Measurements from ENCODE around the gene MOB3B.

MOB3B gene

GRCh38 chr9:27540502-27540901 lies 10.9 kb upstream of the MOB3B start:
- no peak for DNase-seq

- no peak for DNase-seq
These were observed 10.1 kb upstream of the MOB3B start for GRCh38 chr9:27539479-27540441.

- no peak for DNase-seq
These were observed 9.0 kb upstream of the MOB3B start for GRCh38 chr9:27538647-27539046.

DNA sequence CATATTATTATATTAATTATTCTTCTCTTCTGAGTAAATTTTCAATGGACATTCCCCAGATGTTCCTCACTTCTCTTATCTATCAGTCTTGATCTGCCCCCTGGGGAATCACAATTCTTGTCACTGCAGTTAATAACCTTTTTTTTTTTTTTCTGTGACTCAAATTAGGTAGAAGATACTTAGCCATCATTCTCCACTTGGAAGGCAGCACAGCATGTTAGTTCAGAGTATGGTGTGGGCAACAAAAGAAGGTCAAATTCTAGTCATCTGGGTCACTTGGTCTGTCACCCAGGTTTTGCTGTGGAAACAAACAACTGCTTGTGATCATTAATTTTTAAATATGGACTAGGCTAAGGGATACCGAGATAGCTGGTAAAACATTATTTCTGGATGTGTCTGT lies 8.1 kb upstream of the MOB3B start:
- no peak for DNase-seq

GRCh38 chr9:27537027-27537435 lies 7.4 kb upstream of the MOB3B start:
- DNase-seq: no peak

DNA sequence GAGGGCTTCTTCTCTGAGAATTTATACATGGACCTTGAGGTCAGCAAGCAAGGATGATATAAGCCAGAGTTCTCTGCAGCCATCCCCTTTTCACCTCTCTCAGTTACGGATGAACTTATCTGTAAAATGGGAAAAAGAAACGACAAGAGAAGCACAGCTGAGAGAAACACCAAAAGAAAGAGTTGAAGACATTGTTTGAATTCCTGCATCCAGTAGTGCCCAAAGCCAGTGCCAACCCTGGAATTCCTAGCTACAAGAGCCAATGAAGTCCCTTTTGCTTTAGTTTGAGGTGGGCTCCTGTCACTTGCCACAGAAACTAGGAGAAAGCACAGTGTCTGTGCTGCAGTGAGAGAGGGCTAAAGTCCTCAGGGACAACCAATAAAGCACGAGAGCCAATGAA lies 6.6 kb upstream of the MOB3B start:
- no peak for DNase-seq

- DNase-seq: no peak
These were observed 6.1 kb upstream of the MOB3B start for GRCh38 chr9:27535701-27536118.

- no peak for DNase-seq
These were observed 5.1 kb upstream of the MOB3B start for GRCh38 chr9:27534658-27535209.

- DNase-seq: no peak
These were observed 4.5 kb upstream of the MOB3B start for GRCh38 chr9:27534131-27534530.

DNA sequence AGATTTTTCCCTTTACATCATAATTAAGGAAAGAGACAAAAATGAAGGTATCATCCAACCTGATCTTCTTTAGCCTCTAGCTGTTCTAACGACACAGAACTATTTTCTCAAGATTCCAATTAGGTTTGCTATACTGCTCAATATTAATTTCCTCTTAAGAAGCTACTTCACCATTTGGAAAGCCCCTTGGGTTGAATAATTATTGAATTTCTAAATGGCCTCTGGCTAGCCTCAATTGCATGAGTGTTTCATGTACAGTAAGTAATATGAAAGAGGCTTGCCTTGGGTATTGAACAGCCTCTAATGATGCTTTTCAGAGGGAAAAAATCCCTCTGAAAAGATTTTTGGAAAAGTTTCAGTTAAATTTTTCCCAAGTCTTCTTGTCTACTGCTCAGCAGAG lies 3.7 kb upstream of the MOB3B start:
- DNase-seq: no peak

DNA sequence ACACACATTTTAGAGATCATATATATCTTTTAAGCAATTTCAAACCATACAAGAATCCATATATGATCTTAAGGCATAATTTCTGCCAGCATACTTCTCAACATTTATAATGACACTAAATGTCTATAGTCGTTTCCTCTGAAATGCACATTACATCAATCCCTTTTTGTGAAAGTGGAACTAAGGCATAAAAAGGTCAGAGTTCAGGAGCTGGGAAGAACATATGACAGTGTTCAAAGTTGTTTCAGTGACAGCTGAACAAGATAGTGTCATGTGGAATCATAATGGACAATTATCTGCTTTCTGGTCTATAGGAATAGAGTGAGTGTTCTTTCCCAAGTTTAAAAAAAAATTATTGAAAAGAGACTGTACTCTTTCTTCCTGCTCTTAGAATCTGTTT lies 2.4 kb upstream of the MOB3B start:
- no peak for DNase-seq

DNA sequence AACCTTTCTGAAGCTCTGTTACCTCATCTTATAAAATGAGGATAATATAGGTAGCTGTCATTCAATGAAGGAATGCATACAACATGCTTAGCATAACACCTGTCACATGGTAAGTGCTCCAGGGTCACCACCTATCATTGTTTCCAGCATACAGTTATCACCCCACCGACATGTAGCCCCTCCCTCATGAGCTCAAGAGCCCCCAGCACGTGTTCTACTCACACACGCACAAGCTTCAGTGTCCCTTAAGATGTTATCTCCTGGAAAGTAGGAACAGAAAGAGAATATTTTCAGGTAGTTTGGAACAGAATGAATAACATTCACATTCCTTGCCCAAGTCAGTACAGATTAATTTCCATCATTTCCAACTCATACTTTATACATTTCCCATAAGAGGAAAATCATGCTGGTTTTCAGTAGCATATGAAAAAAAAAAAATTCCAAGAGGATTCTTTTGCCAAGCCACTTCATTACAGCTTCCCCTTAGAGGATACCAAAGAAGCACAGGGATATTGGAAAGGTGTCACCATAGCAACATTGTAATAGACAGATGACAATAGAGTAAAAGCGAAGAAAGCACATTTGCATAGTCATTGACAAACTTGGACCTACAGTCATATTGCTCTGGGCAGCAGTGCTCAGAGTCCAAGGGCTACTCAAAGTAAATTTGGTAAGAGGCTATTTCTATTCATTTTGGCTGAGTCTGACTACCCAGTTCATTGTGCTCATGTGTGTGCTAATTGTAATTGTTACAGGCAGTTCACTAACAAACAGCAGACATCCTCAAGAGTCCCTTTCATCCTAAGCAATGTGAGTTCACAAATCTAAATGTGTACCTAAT lies 1.5 kb upstream of the MOB3B start:
- no peak for DNase-seq

DNA sequence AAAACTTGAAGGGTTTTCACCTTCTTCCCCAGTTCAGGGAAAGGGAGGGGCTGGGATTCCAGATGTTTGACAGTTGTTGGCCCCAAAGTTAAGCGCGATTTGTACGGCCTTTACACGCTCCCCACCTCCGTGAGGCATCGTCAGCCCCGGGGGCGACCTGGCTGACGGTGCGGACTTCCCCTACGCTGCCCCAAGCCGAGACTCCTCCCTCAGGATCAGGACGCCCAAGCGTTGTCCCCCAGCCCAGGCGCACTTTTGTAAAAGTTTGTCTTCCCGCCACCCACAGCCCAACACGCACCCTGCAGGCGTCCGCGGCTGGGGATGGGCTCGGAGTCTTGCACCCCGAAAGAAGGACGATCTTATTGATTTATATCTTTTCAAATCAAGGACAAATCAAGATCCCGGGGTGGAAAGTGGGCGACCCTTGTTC lies 713 bp downstream of the MOB3B start:
- no peak for DNase-seq

GRCh38 chr9:27528076-27528885 lies 1.3 kb downstream of the MOB3B start:
- DNase-seq: no peak

DNA sequence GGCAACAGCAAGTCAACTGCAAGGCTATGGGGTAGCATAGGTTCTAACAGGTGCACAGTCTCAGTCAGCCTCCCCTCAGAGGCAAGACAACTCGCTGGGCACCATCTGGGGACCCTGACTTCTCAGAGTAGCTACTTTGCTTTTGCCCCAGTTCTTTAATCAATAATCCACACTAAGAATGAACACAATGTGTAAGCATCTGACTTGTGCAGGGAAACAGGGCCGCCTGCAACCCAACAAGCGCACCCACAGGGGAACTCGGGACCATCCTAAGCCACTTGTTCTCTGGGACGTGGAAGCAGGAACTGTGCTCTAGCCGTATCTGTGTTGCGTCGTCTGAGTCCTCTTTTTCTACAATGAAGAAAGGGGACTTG lies 1.9 kb downstream of the MOB3B start:
- DNase-seq: no peak

GRCh38 chr9:27524236-27524635 lies 5.4 kb downstream of the MOB3B start, which contains the start of gene IFNK:
TSS of gene IFNK (plus strand) at chr9:27524290. CDS start at chr9:27524337, 47 bp downstream.
- no peak for DNase-seq

GRCh38 chr9:27523141-27523540 lies 6.5 kb downstream of the MOB3B start:
- DNase-seq: no peak

DNA sequence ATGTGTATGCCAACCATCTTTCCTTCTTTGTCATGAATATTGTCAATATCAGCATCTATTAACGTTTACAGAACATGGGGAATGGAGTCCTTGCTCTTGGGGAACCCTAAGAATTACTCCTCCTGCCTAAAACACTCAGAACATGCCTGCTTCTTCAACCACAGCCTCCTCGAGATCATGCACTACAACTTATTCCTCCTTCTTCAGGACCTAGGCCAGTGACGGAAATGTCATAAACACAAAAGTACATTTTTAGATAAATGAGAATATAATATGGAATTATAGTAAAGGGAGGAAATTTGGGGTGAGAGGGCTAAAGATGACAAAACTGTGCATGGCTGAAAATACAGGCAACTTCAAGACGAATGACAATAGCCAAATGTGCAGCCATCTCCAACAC lies 8.6 kb downstream of the MOB3B start:
- DNase-seq: no peak

DNA sequence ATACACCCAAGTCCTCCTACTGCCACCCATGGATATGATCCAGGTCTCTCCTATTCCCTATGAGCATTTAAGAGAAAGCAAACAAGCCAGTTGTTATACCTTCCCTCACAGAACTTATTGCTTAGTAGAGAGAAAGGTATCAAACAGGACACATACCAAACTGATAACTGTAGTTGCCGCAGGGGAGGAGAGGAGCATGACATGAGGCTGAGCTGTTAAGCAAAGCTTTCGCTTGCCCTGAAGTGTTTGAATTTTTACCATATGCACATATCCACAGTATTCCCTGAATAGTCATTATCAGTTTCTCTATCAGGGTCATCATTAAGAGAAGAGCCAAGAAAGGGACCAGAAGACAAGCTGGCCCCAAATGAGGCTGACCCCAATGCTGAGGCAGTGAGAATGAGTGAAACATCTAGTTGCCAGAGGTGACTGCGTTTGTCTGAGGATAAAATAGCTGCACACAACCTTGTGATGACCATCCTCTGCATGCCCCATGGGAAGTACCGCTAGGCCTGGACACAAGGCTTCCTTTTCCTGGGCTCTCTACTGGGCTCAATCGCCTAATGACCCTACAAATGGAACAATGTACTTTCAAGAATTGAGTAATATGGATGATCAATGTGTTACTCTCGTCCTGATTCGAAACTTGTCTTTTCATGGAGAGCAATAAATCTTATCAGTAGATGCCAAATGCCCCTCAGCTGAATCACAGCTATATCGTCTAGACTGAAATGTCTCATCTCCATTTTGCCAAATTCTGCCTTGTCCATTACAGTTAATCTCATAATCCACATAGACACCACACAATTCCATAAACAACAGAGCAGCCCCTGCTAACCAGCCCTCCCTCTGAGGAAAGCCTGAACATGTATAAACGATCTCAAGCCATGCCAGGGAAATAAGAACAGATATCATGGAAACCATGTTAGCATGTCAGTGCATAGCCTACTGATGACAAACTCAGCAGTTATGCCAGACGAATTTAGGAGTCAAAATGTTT lies 9.8 kb downstream of the MOB3B start:
- no peak for DNase-seq

DNA sequence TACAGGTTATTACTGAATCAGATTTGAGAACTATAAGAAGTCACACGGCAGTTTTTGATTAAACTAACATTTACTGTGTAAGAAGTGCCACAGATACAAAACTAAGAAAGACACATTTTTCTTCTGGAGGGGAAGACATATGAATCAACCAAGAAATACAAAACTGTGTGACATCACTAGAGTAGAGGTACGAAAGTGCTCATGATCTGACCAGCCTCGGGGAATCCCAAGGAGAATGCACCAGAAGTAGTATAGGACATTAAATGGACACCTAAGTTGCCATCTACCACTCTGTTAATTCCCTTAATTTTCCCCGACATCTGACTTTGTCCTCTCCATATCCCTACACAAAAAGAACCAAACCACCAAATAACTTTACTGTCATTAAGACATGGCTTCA lies 10.8 kb downstream of the MOB3B start:
- DNase-seq: no peak

DNA sequence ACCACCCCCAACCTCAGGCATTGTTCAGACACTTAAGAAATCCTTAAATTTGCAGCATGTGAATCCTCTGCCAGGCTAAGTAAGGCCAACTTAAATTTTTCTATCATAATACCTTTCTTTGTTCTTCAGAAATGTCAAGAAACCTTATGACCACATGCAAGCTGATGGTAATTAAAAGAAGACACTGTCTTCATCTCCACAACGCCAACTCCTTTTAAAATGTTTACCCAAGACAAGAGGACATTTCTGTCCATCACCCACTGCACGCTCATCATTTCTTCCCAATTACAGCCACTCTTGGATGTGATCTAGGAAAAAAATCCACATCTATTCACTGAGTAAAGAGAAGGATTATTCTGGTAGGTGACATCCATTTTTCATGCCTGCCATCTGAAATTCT lies 11.6 kb downstream of the MOB3B start:
- no peak for DNase-seq
